Measurements from ENCODE around the gene MEPCE. TPM values are rescaled to one million over a fixed set of nuclear protein-coding genes. Genes with fewer than 3 reads are reported as not detected.
A peak's percentile ranks its signal among the peaks of the same experiment; 100 is the strongest.

MEPCE gene
- total and polyA plus RNA-seq, 2 experiments from 2014 or later: 8.0 to 24.2 TPM

- Histone ChIP-seq H3K9me3 (ENCODE audit: low read depth) (no peaks in the 10 kb centered on the region), H4K20me1 (ENCODE audit: insufficient read depth) (no peaks in the 10 kb centered on the region), H3K4me1 (ENCODE audit: insufficient read depth) (peaks cover 11% of the 10 kb centered on the region; the same call in 1 of the 2 replicates), H3F3A (ENCODE audit: insufficient read depth) (0 out of 2 replicates have a peak, but pooled peaks cover 3% of the 10 kb centered on the region), H3K9me2 (ENCODE audit: insufficient read depth) (no peaks in the 10 kb centered on the region), H3K27me3 (replicated peaks; ENCODE audit: insufficient read depth) (no peaks in the 10 kb centered on the region), H2AFZ (no peak overlapping the region), H3K9ac (peak overlapping the region; percentile 90), H3K36me3 (ENCODE audit: low read depth) (no peaks in the 10 kb centered on the region; the same call in 1 of the 2 replicates), H3K4me2 (ENCODE audit: unreplicated experiment) (peak overlapping the region; percentile 89), H3K27ac (no peak overlapping the region), H3K79me2 (ENCODE audit: insufficient read depth) (peaks cover 53% of the 10 kb centered on the region), H3K4me3 (peak overlapping the region; percentile 93)
- in situ Hi-C loops (cut with MboI): loop anchor here (10.0 kb wide), 1 partner anchor 218 kb away; the partner anchor contains the start of gene GIGYF1
- 9 to 15% methylated on average over 21 to 23 of the region's 30 CpGs for WGBS, 2 experiments (ENCODE audit: low coverage in 1 of 2, low lambda C conversion rate in 2 of 2, missing lambda C conversion rate in 2 of 2)
- DNase-seq: peak; percentile 52
- no peak for TF ChIP-seq EZH2 (IDR thresholded peaks at IDR 0.05; ENCODE audit: insufficient read depth, poor library complexity, severe bottlenecking)
- TF ChIP-seq EZH2phosphoT487 (IDR thresholded peaks at IDR 0.05; ENCODE audit: insufficient read depth, low read depth): no peak
These were observed 47.6 kb downstream of the MEPCE start for GRCh38 chr7:100476903-100477870.

- Histone ChIP-seq H3K4me2 (ENCODE audit: unreplicated experiment) (peak overlapping the region; percentile 89), H3F3A (ENCODE audit: insufficient read depth) (0 out of 2 replicates have a peak, but pooled peaks cover 3% of the 10 kb centered on the region), H3K4me1 (ENCODE audit: insufficient read depth) (peaks cover 11% of the 10 kb centered on the region; the same call in 1 of the 2 replicates), H3K9ac (peak overlapping the region; percentile 90), H4K20me1 (ENCODE audit: insufficient read depth) (no peaks in the 10 kb centered on the region), H3K9me3 (ENCODE audit: low read depth) (no peaks in the 10 kb centered on the region), H3K79me2 (ENCODE audit: insufficient read depth) (peaks cover 53% of the 10 kb centered on the region), H3K9me2 (ENCODE audit: insufficient read depth) (no peaks in the 10 kb centered on the region), H3K4me3 (peak overlapping the region; percentile 93), H2AFZ (no peak overlapping the region), H3K27ac (peak overlapping the region; percentile 64; the same call in 1 of the 2 replicates), H3K36me3 (ENCODE audit: low read depth) (no peaks in the 10 kb centered on the region; the same call in 1 of the 2 replicates), H3K27me3 (replicated peaks; ENCODE audit: insufficient read depth) (no peaks in the 10 kb centered on the region)
- 0 to 1% methylated on average over 5 to 16 of the region's 16 CpGs for WGBS, 2 experiments (ENCODE audit: low coverage in 1 of 2, low lambda C conversion rate in 2 of 2, missing lambda C conversion rate in 2 of 2)
- DNase-seq: peak; percentile 25
- in situ Hi-C loops (cut with MboI): loop anchor here (10.0 kb wide), 1 partner anchor 217 kb away; the partner anchor contains the start of gene GIGYF1
- TF ChIP-seq EZH2phosphoT487 (IDR thresholded peaks at IDR 0.05; ENCODE audit: insufficient read depth, low read depth) (no peak), EZH2 (IDR thresholded peaks at IDR 0.05; ENCODE audit: insufficient read depth, poor library complexity, severe bottlenecking) (no peak)
These were observed 48.2 kb downstream of the MEPCE start for GRCh38 chr7:100477871-100478267.

DNA sequence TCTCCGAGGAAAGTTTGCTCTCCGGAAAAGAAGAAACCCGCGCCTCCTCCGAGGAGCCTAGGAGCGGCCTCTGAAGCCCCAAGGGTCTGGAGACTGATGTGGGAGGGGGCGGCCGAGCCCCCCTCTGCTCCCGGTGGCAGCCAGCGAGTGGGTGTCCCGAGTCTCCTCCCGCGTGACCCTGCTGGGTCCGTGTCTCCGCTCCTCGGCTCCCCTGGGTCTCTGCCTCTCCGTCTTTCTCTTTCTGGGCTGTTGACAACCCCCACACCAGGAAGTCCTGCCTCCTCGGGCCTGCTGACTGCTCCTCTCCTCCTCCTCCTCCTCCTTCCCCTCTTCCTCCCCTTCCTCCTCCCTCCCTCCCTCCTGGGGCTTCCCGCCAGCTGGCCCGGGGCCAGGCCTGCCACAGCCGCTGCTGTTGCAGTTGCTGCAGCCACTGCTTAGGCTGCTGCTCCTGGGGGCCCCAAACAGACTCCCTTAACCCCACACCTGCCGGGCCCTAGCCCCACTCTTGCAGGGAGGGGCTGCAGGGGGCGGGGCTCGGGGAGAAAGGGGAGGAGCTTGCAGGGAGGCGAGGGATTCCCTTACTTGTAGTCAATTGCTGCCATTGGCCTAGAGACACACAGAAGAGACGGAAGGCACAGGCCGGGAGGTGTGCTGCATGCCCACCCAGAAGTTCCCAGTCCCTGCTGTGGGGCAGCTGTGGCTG, 49.5 kb downstream of the MEPCE start, which contains the start of gene TSC22D4:
TSC22D4 (minus strand) TSS at position 257 of the 703 bp plus-strand sequence. CDS start 1,176 bp downstream, outside the sequence.
- no peak for TF ChIP-seq EZH2phosphoT487 (IDR thresholded peaks at IDR 0.05; ENCODE audit: insufficient read depth, low read depth)
- TF ChIP-seq EZH2 (IDR thresholded peaks at IDR 0.05; ENCODE audit: insufficient read depth, poor library complexity, severe bottlenecking): no peak
- in situ Hi-C loops (cut with MboI): loop anchor here (10.0 kb wide), 1 partner anchor 216 kb away; the partner anchor contains the start of gene GIGYF1
- H3K4me3 ChIP-seq: peak within 1 kb of the TSS; percentile 93

GRCh38 chr7:100481466-100481865, 51.8 kb downstream of the MEPCE start:
- TF ChIP-seq EZH2phosphoT487 (IDR thresholded peaks at IDR 0.05; ENCODE audit: insufficient read depth, low read depth) (no peak), EZH2 (IDR thresholded peaks at IDR 0.05; ENCODE audit: insufficient read depth, poor library complexity, severe bottlenecking) (no peak)
- Histone ChIP-seq H3K27ac (no peak overlapping the region), H4K20me1 (ENCODE audit: insufficient read depth) (no peaks in the 10 kb centered on the region), H3F3A (ENCODE audit: insufficient read depth) (0 out of 2 replicates have a peak, but pooled peaks cover 4% of the 10 kb centered on the region), H3K79me2 (ENCODE audit: insufficient read depth) (peaks cover 25% of the 10 kb centered on the region), H3K27me3 (replicated peaks; ENCODE audit: insufficient read depth) (no peaks in the 10 kb centered on the region), H2AFZ (no peak overlapping the region), H3K4me1 (ENCODE audit: insufficient read depth) (peaks cover 8% of the 10 kb centered on the region; the same call in 1 of the 2 replicates), H3K4me3 (no peak overlapping the region), H3K9ac (no peak overlapping the region), H3K9me3 (ENCODE audit: low read depth) (no peaks in the 10 kb centered on the region), H3K4me2 (ENCODE audit: unreplicated experiment) (no peak overlapping the region), H3K9me2 (ENCODE audit: insufficient read depth) (no peaks in the 10 kb centered on the region), H3K36me3 (ENCODE audit: low read depth) (no peaks in the 10 kb centered on the region)
- DNase-seq: no peak
- 93 to 94% methylated on average over 1 of the region's 1 CpG for WGBS, 2 experiments (ENCODE audit: low coverage in 1 of 2, low lambda C conversion rate in 2 of 2, missing lambda C conversion rate in 2 of 2)
- in situ Hi-C loops (cut with MboI): no loop called here

More for the DNA sequence above, 49.5 kb downstream of the MEPCE start, which contains the start of gene TSC22D4:
- Histone ChIP-seq H4K20me1 (ENCODE audit: insufficient read depth) (no peaks in the 10 kb centered on the region), H3K4me2 (ENCODE audit: unreplicated experiment) (peak within 1 kb of the TSS; percentile 89), H3F3A (ENCODE audit: insufficient read depth) (0 out of 2 replicates have a peak, but pooled peaks cover 3% of the 10 kb centered on the region), H3K79me2 (ENCODE audit: insufficient read depth) (peaks cover 49% of the 10 kb centered on the region), H3K9ac (peak within 1 kb of the TSS; percentile 90), H3K27me3 (replicated peaks; ENCODE audit: insufficient read depth) (no peaks in the 10 kb centered on the region), H2AFZ (peak within 1 kb of the TSS; percentile 71), H3K4me1 (ENCODE audit: insufficient read depth) (peaks cover 11% of the 10 kb centered on the region; the same call in 1 of the 2 replicates), H3K9me2 (ENCODE audit: insufficient read depth) (no peaks in the 10 kb centered on the region), H3K9me3 (ENCODE audit: low read depth) (no peaks in the 10 kb centered on the region), H3K36me3 (ENCODE audit: low read depth) (no peaks in the 10 kb centered on the region), H3K27ac (peak within 1 kb of the TSS; percentile 64)
- WGBS, 2 experiments (ENCODE audit: low coverage in 1 of 2, low lambda C conversion rate in 2 of 2, missing lambda C conversion rate in 2 of 2): 2% methylated on average over 22 to 27 of the region's 27 CpGs
- peak; percentile 92 for DNase-seq

All from GM23248 (cell line).